ENCODE measurements around the gene LAMB1. TPM values are rescaled to one million over a fixed set of nuclear protein-coding genes. Genes with fewer than 3 reads are reported as not detected.

Gene LAMB1
- total RNA-seq, 1 experiment from 2014 or later, result 101 TPM

DNA sequence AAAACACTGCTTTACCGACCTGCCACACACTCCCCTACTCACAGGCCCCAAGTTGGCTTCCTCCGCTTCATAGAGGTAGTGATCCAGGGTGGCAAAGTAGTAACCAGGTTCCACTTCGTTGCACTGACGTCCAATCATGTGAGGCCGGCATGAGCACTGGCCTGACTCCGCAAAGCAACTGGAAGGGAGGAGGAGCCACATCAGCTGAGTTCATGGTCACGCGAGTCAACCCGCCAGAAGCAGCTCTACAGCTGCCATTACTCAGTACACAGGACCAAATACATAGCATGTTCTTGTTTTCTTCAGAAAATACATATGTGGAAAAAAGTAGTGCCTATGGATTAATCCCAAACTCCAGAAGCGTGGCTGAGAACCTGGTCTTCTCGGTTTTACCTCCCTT, 38.5 kb downstream of the LAMB1 start:
- no peak for ATAC-seq
- Mint-ChIP-seq H3K4me3 (no peak overlapping the region), H3K27me3 (ENCODE audit: low read depth) (no peaks in the 10 kb centered on the region), H3K27ac (no peak overlapping the region), H3K36me3 (peaks cover 47% of the 10 kb centered on the region), H3K4me1 (peaks cover 10% of the 10 kb centered on the region), H3K9me3 (no peaks in the 10 kb centered on the region)
- ChIA-PET POLR2A (no interaction called here), CTCF (no interaction called here)
- TF ChIP-seq RELA (CRISPR knock-in tag; IDR thresholded peaks at IDR 0.05; ENCODE audit: borderline replicate concordance) (no peak), ZNF138 (CRISPR knock-in tag; conservative IDR thresholded peaks at IDR 0.05) (no peak), ZNF512 (CRISPR knock-in tag; IDR thresholded peaks at IDR 0.05; ENCODE audit: borderline replicate concordance) (no peak), ZNF219 (CRISPR knock-in tag; IDR thresholded peaks at IDR 0.05; ENCODE audit: borderline replicate concordance) (no peak), ZNF423 (CRISPR knock-in tag; IDR thresholded peaks at IDR 0.05) (no peak), CBFB (CRISPR knock-in tag; IDR thresholded peaks at IDR 0.05; ENCODE audit: low read depth) (no peak), SMAD4 (CRISPR knock-in tag; IDR thresholded peaks at IDR 0.05) (no peak), ZNF232 (CRISPR knock-in tag; IDR thresholded peaks at IDR 0.05) (no peak), ZBTB21 (CRISPR knock-in tag; IDR thresholded peaks at IDR 0.05; ENCODE audit: borderline replicate concordance) (no peak), AFF4 (CRISPR knock-in tag; IDR thresholded peaks at IDR 0.05; ENCODE audit: borderline replicate concordance) (no peak), FOXJ3 (CRISPR knock-in tag; IDR thresholded peaks at IDR 0.05; ENCODE audit: borderline replicate concordance) (no peak), ETV6 (CRISPR knock-in tag; IDR thresholded peaks at IDR 0.05) (no peak), JUN (CRISPR knock-in tag; IDR thresholded peaks at IDR 0.05) (no peak), AR (CRISPR knock-in tag; IDR thresholded peaks at IDR 0.05) (no peak), MLX (CRISPR knock-in tag; IDR thresholded peaks at IDR 0.05) (no peak), ZNF281 (CRISPR knock-in tag; IDR thresholded peaks at IDR 0.05) (no peak), EMX1 (CRISPR knock-in tag; IDR thresholded peaks at IDR 0.05) (no peak), E2F5 (CRISPR knock-in tag; IDR thresholded peaks at IDR 0.05) (no peak), ZNF121 (CRISPR knock-in tag; IDR thresholded peaks at IDR 0.05) (no peak)
- TF ChIP-seq, protein P1, sequence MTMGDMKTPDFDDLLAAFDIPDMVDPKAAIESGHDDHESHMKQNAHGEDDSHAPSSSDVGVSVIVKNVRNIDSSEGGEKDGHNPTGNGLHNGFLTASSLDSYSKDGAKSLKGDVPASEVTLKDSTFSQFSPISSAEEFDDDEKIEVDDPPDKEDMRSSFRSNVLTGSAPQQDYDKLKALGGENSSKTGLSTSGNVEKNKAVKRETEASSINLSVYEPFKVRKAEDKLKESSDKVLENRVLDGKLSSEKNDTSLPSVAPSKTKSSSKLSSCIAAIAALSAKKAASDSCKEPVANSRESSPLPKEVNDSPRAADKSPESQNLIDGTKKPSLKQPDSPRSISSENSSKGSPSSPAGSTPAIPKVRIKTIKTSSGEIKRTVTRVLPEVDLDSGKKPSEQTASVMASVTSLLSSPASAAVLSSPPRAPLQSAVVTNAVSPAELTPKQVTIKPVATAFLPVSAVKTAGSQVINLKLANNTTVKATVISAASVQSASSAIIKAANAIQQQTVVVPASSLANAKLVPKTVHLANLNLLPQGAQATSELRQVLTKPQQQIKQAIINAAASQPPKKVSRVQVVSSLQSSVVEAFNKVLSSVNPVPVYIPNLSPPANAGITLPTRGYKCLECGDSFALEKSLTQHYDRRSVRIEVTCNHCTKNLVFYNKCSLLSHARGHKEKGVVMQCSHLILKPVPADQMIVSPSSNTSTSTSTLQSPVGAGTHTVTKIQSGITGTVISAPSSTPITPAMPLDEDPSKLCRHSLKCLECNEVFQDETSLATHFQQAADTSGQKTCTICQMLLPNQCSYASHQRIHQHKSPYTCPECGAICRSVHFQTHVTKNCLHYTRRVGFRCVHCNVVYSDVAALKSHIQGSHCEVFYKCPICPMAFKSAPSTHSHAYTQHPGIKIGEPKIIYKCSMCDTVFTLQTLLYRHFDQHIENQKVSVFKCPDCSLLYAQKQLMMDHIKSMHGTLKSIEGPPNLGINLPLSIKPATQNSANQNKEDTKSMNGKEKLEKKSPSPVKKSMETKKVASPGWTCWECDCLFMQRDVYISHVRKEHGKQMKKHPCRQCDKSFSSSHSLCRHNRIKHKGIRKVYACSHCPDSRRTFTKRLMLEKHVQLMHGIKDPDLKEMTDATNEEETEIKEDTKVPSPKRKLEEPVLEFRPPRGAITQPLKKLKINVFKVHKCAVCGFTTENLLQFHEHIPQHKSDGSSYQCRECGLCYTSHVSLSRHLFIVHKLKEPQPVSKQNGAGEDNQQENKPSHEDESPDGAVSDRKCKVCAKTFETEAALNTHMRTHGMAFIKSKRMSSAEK (CRISPR knock-in tag; IDR thresholded peaks at IDR 0.05; ENCODE audit: borderline replicate concordance), result no peak
- no peak for DNase-seq (ENCODE audit: low spot score)
